WTC11 (cell line): Measurements from ENCODE around the gene RHOB.
"Not testable (repeated sequence)": the region's sequence is repeated elsewhere in the genome, so short reads cannot be mapped to it uniquely, and the experiment has no call there.

ENCODE experiments used
- FOXJ3 ChIP-seq: sonication (generic); formaldehyde crosslinking; IDR thresholded peaks from 2 replicates; pipeline ENCODE4 v1.9.0; 2021; ENCODE audit warnings: missing genetic modification reagents, mild to moderate bottlenecking, borderline replicate concordance
- FOXP1 ChIP-seq: sonication (generic); formaldehyde crosslinking; IDR thresholded peaks from 2 replicates; pipeline ENCODE4 v1.8.0; 2022; ENCODE audit warnings: missing genetic modification reagents, mild to moderate bottlenecking, moderate library complexity, borderline replicate concordance
- JUN ChIP-seq: sonication (generic); formaldehyde crosslinking; IDR thresholded peaks from 2 replicates; pipeline ENCODE4 v1.8.0; 2023; ENCODE audit warnings: mild to moderate bottlenecking, missing genetic modification reagents
- MXD4 ChIP-seq: fragments of 250-450 bp; sonication (Bioruptor Pico); IDR thresholded peaks from 2 replicates; pipeline ENCODE4 v1.8.0; 2021; ENCODE audit warnings: mild to moderate bottlenecking, moderate library complexity, borderline replicate concordance
- SP1 ChIP-seq: sonication (generic); formaldehyde crosslinking; conservative IDR thresholded peaks from 2 replicates; pipeline ENCODE4 v1.8.1; 2022; ENCODE audit warnings: missing genetic modification reagents
- TF ChIP-seq, protein P1 (sequence below): sonication (generic); formaldehyde crosslinking; IDR thresholded peaks from 2 replicates; pipeline ENCODE4 v1.8.0; 2022; ENCODE audit warnings: mild to moderate bottlenecking, missing genetic modification reagents
- TF ChIP-seq, protein P2 (sequence below): fragments of 200-600 bp; IDR thresholded peaks from 2 replicates; pipeline ENCODE4 v1.8.0; 2022; ENCODE audit warnings: antibody characterized with exemption

GRCh38 chr2:20417230-20417821, 29.5 kb upstream of the RHOB start:
- TF ChIP-seq, protein P1, sequence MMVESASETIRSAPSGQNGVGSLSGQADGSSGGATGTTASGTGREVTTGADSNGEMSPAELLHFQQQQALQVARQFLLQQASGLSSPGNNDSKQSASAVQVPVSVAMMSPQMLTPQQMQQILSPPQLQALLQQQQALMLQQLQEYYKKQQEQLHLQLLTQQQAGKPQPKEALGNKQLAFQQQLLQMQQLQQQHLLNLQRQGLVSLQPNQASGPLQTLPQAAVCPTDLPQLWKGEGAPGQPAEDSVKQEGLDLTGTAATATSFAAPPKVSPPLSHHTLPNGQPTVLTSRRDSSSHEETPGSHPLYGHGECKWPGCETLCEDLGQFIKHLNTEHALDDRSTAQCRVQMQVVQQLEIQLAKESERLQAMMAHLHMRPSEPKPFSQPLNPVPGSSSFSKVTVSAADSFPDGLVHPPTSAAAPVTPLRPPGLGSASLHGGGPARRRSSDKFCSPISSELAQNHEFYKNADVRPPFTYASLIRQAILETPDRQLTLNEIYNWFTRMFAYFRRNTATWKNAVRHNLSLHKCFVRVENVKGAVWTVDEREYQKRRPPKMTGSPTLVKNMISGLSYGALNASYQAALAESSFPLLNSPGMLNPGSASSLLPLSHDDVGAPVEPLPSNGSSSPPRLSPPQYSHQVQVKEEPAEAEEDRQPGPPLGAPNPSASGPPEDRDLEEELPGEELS: not testable (repeated sequence)
- TF ChIP-seq, protein P2, sequence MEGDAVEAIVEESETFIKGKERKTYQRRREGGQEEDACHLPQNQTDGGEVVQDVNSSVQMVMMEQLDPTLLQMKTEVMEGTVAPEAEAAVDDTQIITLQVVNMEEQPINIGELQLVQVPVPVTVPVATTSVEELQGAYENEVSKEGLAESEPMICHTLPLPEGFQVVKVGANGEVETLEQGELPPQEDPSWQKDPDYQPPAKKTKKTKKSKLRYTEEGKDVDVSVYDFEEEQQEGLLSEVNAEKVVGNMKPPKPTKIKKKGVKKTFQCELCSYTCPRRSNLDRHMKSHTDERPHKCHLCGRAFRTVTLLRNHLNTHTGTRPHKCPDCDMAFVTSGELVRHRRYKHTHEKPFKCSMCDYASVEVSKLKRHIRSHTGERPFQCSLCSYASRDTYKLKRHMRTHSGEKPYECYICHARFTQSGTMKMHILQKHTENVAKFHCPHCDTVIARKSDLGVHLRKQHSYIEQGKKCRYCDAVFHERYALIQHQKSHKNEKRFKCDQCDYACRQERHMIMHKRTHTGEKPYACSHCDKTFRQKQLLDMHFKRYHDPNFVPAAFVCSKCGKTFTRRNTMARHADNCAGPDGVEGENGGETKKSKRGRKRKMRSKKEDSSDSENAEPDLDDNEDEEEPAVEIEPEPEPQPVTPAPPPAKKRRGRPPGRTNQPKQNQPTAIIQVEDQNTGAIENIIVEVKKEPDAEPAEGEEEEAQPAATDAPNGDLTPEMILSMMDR: not testable (repeated sequence)
- not testable (repeated sequence) for TF ChIP-seq JUN; MXD4; SP1 (CRISPR knock-in tag); FOXJ3; FOXP1 (CRISPR knock-in tag)
